DND-41 (cell line): ENCODE data around the gene TGM5.

Experiments
- ATAC-seq: fragments of 200-7000 bp; cut with Tn5 transposase; 3 replicates; pipeline ENCODE4 v1.9.1; 2021; ENCODE audit warnings: low read depth; ENCODE audit not compliant: insufficient read depth
- DNase-seq: peaks from one replicate; pipeline ENCODE4 v3.0.0-alpha.2; 2020
- H2AFZ ChIP-seq: 2 replicates; pipeline ENCODE4 v1.6.0; 2012; ENCODE audit warnings: low read depth, low read length
- H3K27ac ChIP-seq: 2 replicates; pipeline ENCODE4 v1.5.1; 2012; ENCODE audit warnings: low read length, inconsistent platforms
- H3K27me3 ChIP-seq: fragments of 200-600 bp; sonication (generic); 2 replicates; pipeline ENCODE4 v1.6.0; 2012; ENCODE audit warnings: low read length, mild to moderate bottlenecking, inconsistent platforms; ENCODE audit not compliant: insufficient read depth, poor library complexity
- H3K36me3 ChIP-seq: 2 replicates; pipeline ENCODE4 v1.5.1; 2012; ENCODE audit warnings: low read length, inconsistent platforms; ENCODE audit not compliant: insufficient read depth
- H3K4me1 ChIP-seq: 2 replicates; pipeline ENCODE4 v1.5.1; 2012; ENCODE audit warnings: mild to moderate bottlenecking, low read length; ENCODE audit not compliant: insufficient read depth
- H3K4me2 ChIP-seq: 2 replicates; pipeline ENCODE4 v1.6.0; 2012; ENCODE audit warnings: mild to moderate bottlenecking, moderate library complexity, low read length, inconsistent platforms; ENCODE audit not compliant: insufficient read depth
- H3K4me3 ChIP-seq, 2 experiments: fragments of 200-600 bp in 1 of 2; shearing (Covaris generic) in 1 of 2; 2 replicates each; pipeline ENCODE4 v1.5.1; 2012 to 2016; ENCODE audit warnings: inconsistent platforms in 2 of 2, low read length in 2 of 2, mild to moderate bottlenecking in 2 of 2, low read depth in 1 of 2, moderate library complexity in 1 of 2
- H3K79me2 ChIP-seq: 2 replicates; pipeline ENCODE4 v1.6.0; 2012; ENCODE audit warnings: low read length, inconsistent platforms; ENCODE audit not compliant: insufficient read depth
- H3K9ac ChIP-seq: 2 replicates; pipeline ENCODE4 v1.6.0; 2012; ENCODE audit warnings: low read depth, mild to moderate bottlenecking, inconsistent platforms, low read length, moderate library complexity
- H3K9me3 ChIP-seq: 2 replicates; pipeline ENCODE4 v1.5.1; 2012; ENCODE audit warnings: low read length, moderate library complexity, mild to moderate bottlenecking, inconsistent platforms; ENCODE audit not compliant: insufficient read depth, severe bottlenecking
- H4K20me1 ChIP-seq: 2 replicates; pipeline ENCODE4 v1.6.0; 2012; ENCODE audit warnings: low read length; ENCODE audit not compliant: insufficient read depth
- EZH2 ChIP-seq: IDR thresholded peaks from 3 replicates; pipeline ENCODE4 v1.6.1; 2012; ENCODE audit warnings: borderline replicate concordance, low read depth, mild to moderate bottlenecking, moderate library complexity, low read length, inconsistent platforms; ENCODE audit not compliant: severe bottlenecking
- TF ChIP-seq, protein P1 (sequence below): IDR thresholded peaks from 2 replicates; pipeline ENCODE4 v1.5.1; 2012; ENCODE audit warnings: borderline replicate concordance, low read length, moderate library complexity, mild to moderate bottlenecking; ENCODE audit not compliant: poor library complexity, severe bottlenecking; ENCODE audit errors: extremely low read depth

Gene TGM5

DNA sequence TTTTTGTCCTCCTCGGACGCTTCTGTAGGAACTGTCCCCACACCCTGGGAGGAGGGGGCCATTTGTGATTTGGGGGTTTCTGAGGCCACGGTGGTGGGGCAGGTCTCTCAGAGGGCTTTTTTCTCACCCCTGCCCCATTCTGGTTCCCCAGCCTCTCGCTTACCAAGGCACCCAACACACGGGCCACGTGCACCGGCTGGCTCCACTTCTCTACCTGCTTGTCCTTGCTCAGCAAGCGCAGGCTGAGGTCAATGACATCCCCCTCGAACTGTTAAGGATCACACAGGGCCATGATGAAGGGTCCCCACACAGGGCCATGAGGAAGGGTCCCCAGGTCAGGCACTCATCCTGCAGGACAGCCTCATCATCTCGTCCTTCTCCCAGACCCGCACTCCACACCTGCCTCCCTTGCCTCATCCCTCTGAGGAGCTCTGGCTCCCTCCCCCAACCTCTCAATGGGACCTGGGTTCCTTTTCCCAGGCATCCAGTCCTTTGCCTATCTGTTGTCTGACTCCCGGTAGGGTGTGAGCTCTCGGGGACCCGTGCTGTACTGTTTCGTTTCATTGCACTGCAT is 56.5 kb downstream of the TGM5 start:
- TF ChIP-seq, protein P1, sequence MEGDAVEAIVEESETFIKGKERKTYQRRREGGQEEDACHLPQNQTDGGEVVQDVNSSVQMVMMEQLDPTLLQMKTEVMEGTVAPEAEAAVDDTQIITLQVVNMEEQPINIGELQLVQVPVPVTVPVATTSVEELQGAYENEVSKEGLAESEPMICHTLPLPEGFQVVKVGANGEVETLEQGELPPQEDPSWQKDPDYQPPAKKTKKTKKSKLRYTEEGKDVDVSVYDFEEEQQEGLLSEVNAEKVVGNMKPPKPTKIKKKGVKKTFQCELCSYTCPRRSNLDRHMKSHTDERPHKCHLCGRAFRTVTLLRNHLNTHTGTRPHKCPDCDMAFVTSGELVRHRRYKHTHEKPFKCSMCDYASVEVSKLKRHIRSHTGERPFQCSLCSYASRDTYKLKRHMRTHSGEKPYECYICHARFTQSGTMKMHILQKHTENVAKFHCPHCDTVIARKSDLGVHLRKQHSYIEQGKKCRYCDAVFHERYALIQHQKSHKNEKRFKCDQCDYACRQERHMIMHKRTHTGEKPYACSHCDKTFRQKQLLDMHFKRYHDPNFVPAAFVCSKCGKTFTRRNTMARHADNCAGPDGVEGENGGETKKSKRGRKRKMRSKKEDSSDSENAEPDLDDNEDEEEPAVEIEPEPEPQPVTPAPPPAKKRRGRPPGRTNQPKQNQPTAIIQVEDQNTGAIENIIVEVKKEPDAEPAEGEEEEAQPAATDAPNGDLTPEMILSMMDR, result no peak
- no peak for TF ChIP-seq EZH2
- Histone ChIP-seq H4K20me1 (no peaks in the 10 kb centered on the region), H3K9ac (no peak overlapping the region), H3K9me3 (no peaks in the 10 kb centered on the region), H2AFZ (no peak overlapping the region), H3K4me3 (no peak overlapping the region), H3K79me2 (no peaks in the 10 kb centered on the region), H3K27ac (no peak overlapping the region), H3K4me1 (no peaks in the 10 kb centered on the region), H3K36me3 (no peaks in the 10 kb centered on the region), H3K4me2 (no peak overlapping the region), H3K27me3 (peaks cover 11% of the 10 kb centered on the region)
- ATAC-seq (no peak), DNase-seq (no peak)

GRCh38 chr15:43209059-43209824 is 57.5 kb downstream of the TGM5 start:
- no peak for ATAC-seq
- DNase-seq, result no peak
- no peaks in the 10 kb centered on the region for H3K9me3 ChIP-seq

DNA sequence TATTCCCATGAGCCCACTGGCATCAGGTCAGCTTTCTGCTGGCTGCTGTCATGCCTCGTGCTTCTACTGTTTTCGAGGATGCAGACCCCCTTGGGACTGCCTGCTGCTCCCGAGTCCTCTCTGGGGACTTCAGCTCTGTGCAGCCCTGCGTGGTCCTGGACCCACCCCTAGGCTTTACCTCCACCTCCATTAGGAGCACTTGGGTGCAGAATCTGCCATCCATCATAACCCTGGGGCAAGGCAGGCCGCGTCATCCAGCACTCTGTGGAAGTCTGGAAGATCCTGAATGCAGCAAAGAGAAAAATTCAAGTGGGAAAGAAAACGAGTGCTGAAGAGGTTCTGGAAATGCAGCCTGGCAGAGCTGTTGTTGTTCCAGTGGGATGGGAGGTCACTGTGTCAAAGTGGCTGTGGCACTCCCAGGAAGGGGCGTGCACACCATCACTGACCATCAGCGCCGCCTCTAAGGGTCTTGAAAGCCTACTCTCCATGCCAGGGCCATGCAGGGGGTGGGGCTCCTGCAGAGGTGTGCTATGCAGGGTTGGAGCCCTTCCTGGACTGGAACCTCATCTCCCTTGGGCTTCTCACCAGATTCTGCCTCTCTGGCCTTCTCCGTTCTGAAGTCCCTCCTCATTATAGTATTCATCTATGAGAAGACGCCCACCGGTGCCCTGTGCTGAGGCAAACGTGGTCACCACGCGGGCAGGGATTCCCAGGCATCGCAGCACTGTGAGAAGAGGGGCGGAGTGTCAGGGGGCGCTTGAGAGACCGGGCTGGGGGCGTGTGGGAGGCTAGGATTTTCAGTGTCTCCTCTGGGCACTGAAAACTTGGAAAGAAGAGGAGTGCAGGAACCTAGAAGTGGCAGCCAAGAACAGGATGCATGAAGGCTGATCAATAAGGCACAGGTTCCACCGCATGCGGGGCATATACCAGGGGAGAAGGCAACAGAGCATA is 58.4 kb downstream of the TGM5 start:
- Histone ChIP-seq H3K4me3 (no peak overlapping the region), H2AFZ (no peak overlapping the region), H3K9me3 (no peaks in the 10 kb centered on the region), H4K20me1 (no peaks in the 10 kb centered on the region), H3K9ac (no peak overlapping the region), H3K27me3 (peaks cover 11% of the 10 kb centered on the region), H3K79me2 (no peaks in the 10 kb centered on the region), H3K36me3 (no peaks in the 10 kb centered on the region), H3K4me1 (no peaks in the 10 kb centered on the region), H3K4me2 (no peak overlapping the region), H3K27ac (no peak overlapping the region)
- DNase-seq (no peak), ATAC-seq (no peak)
- TF ChIP-seq, protein P1, result no peak
- no peak for TF ChIP-seq EZH2

More at GRCh38 chr15:43209059-43209824, 57.5 kb downstream of the TGM5 start:
- H3K36me3 ChIP-seq, result no peaks in the 10 kb centered on the region
- H3K4me3 ChIP-seq, result no peak overlapping the region
- H3K4me1 ChIP-seq, result no peaks in the 10 kb centered on the region
- peaks cover 11% of the 10 kb centered on the region for H3K27me3 ChIP-seq
- no peak overlapping the region for H2AFZ ChIP-seq
- H3K4me2 ChIP-seq, result no peak overlapping the region
- H3K9ac ChIP-seq, result no peak overlapping the region
- no peak for TF ChIP-seq EZH2
- TF ChIP-seq, protein P1, result no peak
- no peaks in the 10 kb centered on the region for H4K20me1 ChIP-seq
- H3K79me2 ChIP-seq, result no peaks in the 10 kb centered on the region
- no peak overlapping the region for H3K27ac ChIP-seq
